A549 (cell line): ENCODE results near the gene USP20. TPM values are rescaled to one million over a fixed set of nuclear protein-coding genes. Genes with fewer than 3 reads are reported as not detected.

Experiments used
- ATAC-seq, 2 experiments: fragments of 200-7000 bp in 1 of 2; fragments of >200 bp in 1 of 2; cut with Nextera tagmentation in 1 of 2; cut with Tn5 transposase in 1 of 2; 3 replicates each; pipeline versions ENCODE4 v1.8.0 to v1.9.1; 2018 to 2020; ENCODE audit warnings: mild to moderate bottlenecking in 1 of 2, moderate library complexity in 1 of 2
- CTCF ChIA-PET: fragments of 300-600 bp; sonication (Branson Sonifier 250); formaldehyde crosslinking; extraction: SDS; loops from one replicate; lab custom pipeline; 2021; ENCODE audit warnings: antibody characterized with exemption, inconsistent platforms; lab: Yijun Ruan, JAX
- POLR2A ChIA-PET: fragments of 350-600 bp; formaldehyde crosslinking; extraction: SDS; loops from one replicate; lab custom pipeline; 2021; ENCODE audit warnings: antibody characterized with exemption, inconsistent platforms; lab: Yijun Ruan, JAX
- DNase-seq, 2 experiments: peaks; one replicate each; pipeline versions ENCODE4 v3.0.0 to v3.0.0-alpha.2; 2011 to 2016; ENCODE audit warnings: low read depth in 1 of 2, low spot score in 1 of 2
- FAIRE-seq: peaks from 2 replicates; lab custom pipeline; 2011; peaks lifted over from hg19 to GRCh38; lab: Jason Lieb, UNC
- H3K27ac ChIP-seq, 2 experiments: fragments of >200 bp; sonication (Bioruptor Twin); formaldehyde crosslinking; 3 replicates each; pipeline ENCODE4 v1.5.1; 2016 to 2017
- H3K4me1 ChIP-seq: fragments of >200 bp; sonication (Bioruptor Twin); formaldehyde crosslinking; 3 replicates; pipeline ENCODE4 v1.6.1; 2016
- H3K4me2 ChIP-seq: fragments of >200 bp; sonication (Bioruptor Twin); formaldehyde crosslinking; 3 replicates; pipeline ENCODE4 v1.6.1; 2016
- H3K4me3 ChIP-seq: fragments of >200 bp; sonication (Bioruptor Twin); formaldehyde crosslinking; 3 replicates; pipeline ENCODE4 v1.5.1; 2016
- H3K9me3 ChIP-seq: fragments of >200 bp; sonication (Bioruptor Twin); formaldehyde crosslinking; 3 replicates; pipeline ENCODE4 v1.6.1; 2016
- BCL3 ChIP-seq: fragments of >200 bp; sonication (Bioruptor Twin); formaldehyde crosslinking; IDR thresholded peaks from 3 replicates; pipeline ENCODE4 v1.6.1; 2016
- CBX2 ChIP-seq: fragments of 200-600 bp; sonication (generic); IDR thresholded peaks from 2 replicates; pipeline ENCODE4 v1.6.1; 2016; ENCODE audit warnings: low read depth, mild to moderate bottlenecking, borderline replicate concordance
- CBX8 ChIP-seq: fragments of 200-600 bp; sonication (generic); IDR thresholded peaks from 2 replicates; pipeline ENCODE4 v1.6.1; 2016
- CHD2 ChIP-seq: fragments of 150-350 bp; IDR thresholded peaks from 2 replicates; pipeline ENCODE4 v1.6.1; 2014; ENCODE audit warnings: low read length; ENCODE audit not compliant: partially characterized antibody
- E2F6 ChIP-seq: IDR thresholded peaks from 2 replicates; pipeline ENCODE4 v1.6.1; 2012; ENCODE audit warnings: low read depth, borderline replicate concordance
- EHMT2 ChIP-seq: fragments of 200-600 bp; sonication (generic); IDR thresholded peaks from 2 replicates; pipeline ENCODE4 v1.6.1; 2016; ENCODE audit warnings: antibody characterized with exemption, low read depth, mild to moderate bottlenecking, moderate library complexity
- FOXS1 ChIP-seq: fragments of 250-450 bp; sonication (Bioruptor Pico); IDR thresholded peaks from 2 replicates; pipeline ENCODE4 v1.5.0; 2020; ENCODE audit warnings: mild to moderate bottlenecking, moderate library complexity
- GATA3 ChIP-seq: IDR thresholded peaks from 2 replicates; pipeline ENCODE4 v1.6.1; 2012; ENCODE audit warnings: borderline replicate concordance
- HES2 ChIP-seq: fragments of >200 bp; sonication (Bioruptor Twin); formaldehyde crosslinking; IDR thresholded peaks from 2 replicates; pipeline ENCODE4 v1.6.1; 2016
- HEYL ChIP-seq: fragments of 250-450 bp; sonication (Bioruptor Pico); IDR thresholded peaks from 2 replicates; pipeline ENCODE4 v1.8.0; 2021; ENCODE audit warnings: mild to moderate bottlenecking, moderate library complexity
- HOXB5 ChIP-seq: fragments of 250-450 bp; sonication (Bioruptor Pico); IDR thresholded peaks from 2 replicates; pipeline ENCODE4 v1.5.0; 2020; ENCODE audit warnings: mild to moderate bottlenecking, moderate library complexity
- JUNB ChIP-seq: fragments of >200 bp; sonication (Bioruptor Twin); formaldehyde crosslinking; IDR thresholded peaks from 2 replicates; pipeline ENCODE4 v1.6.1; 2016
- NFE2L2 ChIP-seq: fragments of 150-350 bp; conservative IDR thresholded peaks from 2 replicates; pipeline ENCODE4 v1.6.1; 2014; ENCODE audit warnings: low read length
- PHF8 ChIP-seq: fragments of 200-600 bp; sonication (generic); IDR thresholded peaks from 2 replicates; pipeline ENCODE4 v1.6.1; 2016; ENCODE audit warnings: low read depth, mild to moderate bottlenecking, antibody characterized with exemption, moderate library complexity, borderline replicate concordance
- POLR2AphosphoS2 ChIP-seq: conservative IDR thresholded peaks from 2 replicates; pipeline ENCODE4 v1.6.1; 2012; ENCODE audit warnings: low read length, improper control_type of control experiment, inconsistent platforms
- RAD21 ChIP-seq, 2 experiments: fragments of >200 bp in 1 of 2; sonication (Bioruptor Twin) in 1 of 2; formaldehyde crosslinking in 1 of 2; IDR thresholded peaks in 1 of 2; conservative IDR thresholded peaks in 1 of 2; 2 replicates in 1 of 2; 3 replicates in 1 of 2; pipeline ENCODE4 v1.6.1; 2012 to 2018; ENCODE audit warnings: inconsistent platforms in 1 of 2
- RCOR1 ChIP-seq: fragments of 150-350 bp; IDR thresholded peaks from 2 replicates; pipeline ENCODE4 v1.6.1; 2014; ENCODE audit warnings: antibody characterized with exemption, low read length, low read depth
- TP53 ChIP-seq: fragments of 250-450 bp; sonication (Bioruptor Pico); IDR thresholded peaks from 2 replicates; pipeline ENCODE4 v1.5.0; 2021; ENCODE audit warnings: mild to moderate bottlenecking, moderate library complexity
- ZFP36 ChIP-seq: fragments of 450-650 bp; IDR thresholded peaks from 2 replicates; pipeline ENCODE4 v1.6.1; 2014; ENCODE audit warnings: borderline replicate concordance; ENCODE audit not compliant: partially characterized antibody
- WGBS: methylation state at CpG from one replicate; pipeline ENCODE4 v1.1.6; 2017; ENCODE audit errors: missing lambda C conversion rate; 5-methylcytosine and 5-hydroxymethylcytosine counted together
- polyA plus RNA-seq, 4 experiments: library from polyadenylated mRNA; depleted of rRNA in 3 of 4; stranded (reverse); fragments of >200 nt; fragmentation: RNase III in 1 of 4; extraction: RNeasy Plus Mini Kit Qiagen cat#74134 plus additional on column Dnase treatment in 1 of 4; gene quantifications; 2 replicates in 3 of 4; 3 replicates in 1 of 4; pipeline ENCODE4 v1.2.3, GENCODE V29; 2011 to 2017

The USP20 gene
- polyA plus RNA-seq, 2 of the 4 experiments (the other 2 are of a cell fraction): 3.9 to 5.0 TPM

GRCh38 chr9:129919841-129920240 lies 84.6 kb downstream of the USP20 start:
- 82% methylated on average over 3 of the region's 3 CpGs for WGBS
- no peak overlapping the region for H3K4me2 ChIP-seq
- no peak for TF ChIP-seq PHF8
- no peak for TF ChIP-seq TP53 (CRISPR knock-in tag)
- TF ChIP-seq GATA3: no peak
- no peak for TF ChIP-seq HEYL (CRISPR knock-in tag)
- no peak for TF ChIP-seq RCOR1
- TF ChIP-seq POLR2AphosphoS2: no peak
- no peak for TF ChIP-seq CBX2
- TF ChIP-seq BCL3: no peak
- TF ChIP-seq JUNB: no peak
- FAIRE-seq (no peak), ATAC-seq (no peak), DNase-seq (no peak)
- no peaks in the 10 kb centered on the region for H3K9me3 ChIP-seq
- no peaks in the 10 kb centered on the region for H3K4me1 ChIP-seq
- ChIA-PET CTCF (no interaction called here), POLR2A (no interaction called here)
- H3K4me3 ChIP-seq: no peak overlapping the region
- no peak overlapping the region for H3K27ac ChIP-seq

- DNase-seq (no peak), FAIRE-seq (no peak), ATAC-seq (no peak)
- Histone ChIP-seq H3K4me3 (no peak overlapping the region), H3K4me2 (no peak overlapping the region), H3K27ac (no peak overlapping the region), H3K9me3 (no peaks in the 10 kb centered on the region), H3K4me1 (no peaks in the 10 kb centered on the region)
- 90% methylated on average over 4 of the region's 4 CpGs for WGBS
- POLR2A ChIA-PET: no interaction called here
- CTCF ChIA-PET: no interaction called here
- no peak for TF ChIP-seq TP53 (CRISPR knock-in tag)
Measured at GRCh38 chr9:129921905-129922304, 86.6 kb downstream of the USP20 start.

GRCh38 chr9:129923589-129923988 lies 88.3 kb downstream of the USP20 start:
- no peak for ATAC-seq
- DNase-seq: no peak
- no peak for TF ChIP-seq CBX2
- no peak for TF ChIP-seq CBX8
- no peak for TF ChIP-seq HES2
- TF ChIP-seq EHMT2: no peak
- no peak for TF ChIP-seq HOXB5 (CRISPR knock-in tag)
- no peak for TF ChIP-seq ZFP36
- no peak for TF ChIP-seq FOXS1 (CRISPR knock-in tag)
- TF ChIP-seq RAD21 (conservative IDR thresholded peaks at IDR 0.05 in 1 of 2, IDR thresholded peaks at IDR 0.05 in 1 of 2): no peak
- TF ChIP-seq BCL3: no peak
- TF ChIP-seq CHD2: no peak
- no peak for TF ChIP-seq NFE2L2
- TF ChIP-seq E2F6: no peak
- no peak overlapping the region for H3K27ac ChIP-seq
- no peak overlapping the region for H3K4me2 ChIP-seq
- no peak overlapping the region for H3K4me3 ChIP-seq
- POLR2A ChIA-PET: no interaction called here
- CTCF ChIA-PET: interaction anchor here (1.0 to 4.2 kb wide), 4 partner anchors 9 to 39 kb away, joined by 3 to 14 read pairs (median 4); no protein-coding TSS in a partner anchor
- no peaks in the 10 kb centered on the region for H3K9me3 ChIP-seq
- 79% methylated on average over 6 of the region's 6 CpGs for WGBS
- no peaks in the 10 kb centered on the region for H3K4me1 ChIP-seq
- no peak for FAIRE-seq
